ENCODE data around the gene KCNN4. TPM values are rescaled to one million over a fixed set of nuclear protein-coding genes. Genes with fewer than 3 reads are reported as not detected.

The KCNN4 gene
- total and polyA plus RNA-seq, 10 of the 15 experiments (the other 5 are each of a cell fraction or from before 2014, with no cell fraction given), result 1.4 to 112 (median 77.9) TPM

DNA sequence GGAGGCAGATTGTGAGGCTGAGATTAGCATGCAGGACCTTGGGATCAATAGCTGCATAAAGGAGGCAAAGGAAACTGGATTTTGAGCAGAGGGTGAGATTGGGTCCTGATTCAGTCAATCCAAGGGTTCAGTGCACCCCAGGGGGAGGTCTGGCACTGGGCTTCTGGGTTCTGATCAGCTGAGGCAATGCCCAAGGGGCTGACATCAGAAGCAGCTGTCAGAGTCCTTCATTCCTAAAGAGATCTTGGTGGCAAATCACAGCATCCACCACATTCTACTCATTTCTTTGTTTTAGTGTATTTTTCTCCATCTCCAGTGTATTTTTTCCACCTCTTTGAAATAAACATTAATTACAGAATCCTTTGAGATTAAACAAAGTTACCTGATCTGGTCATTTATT lies 26.9 kb upstream of the KCNN4 start:
- Histone ChIP-seq H4K20me1 (ENCODE audit: control insufficient read depth, insufficient read depth) (no peaks in the 10 kb centered on the region), H3K36me3 (ENCODE audit: control insufficient read depth in 2 of 2, insufficient read depth in 2 of 2, low read length in 1 of 2) (no peaks in the 10 kb centered on the region), H3K27me3 (replicated peaks in 1 of 2; ENCODE audit: control insufficient read depth in 2 of 2, insufficient read depth in 2 of 2, low read length in 1 of 2) (no peaks in the 10 kb centered on the region), H3K4me1 (ENCODE audit: control insufficient read depth, insufficient read depth, low read length) (no peaks in the 10 kb centered on the region), H2AFZ (ENCODE audit: control insufficient read depth, low read depth, low read length) (no peak overlapping the region), H3K4me2 (ENCODE audit: control insufficient read depth, insufficient read depth) (no peak overlapping the region), H3K9me3 (replicated peaks; ENCODE audit: control insufficient read depth, insufficient read depth, low read length) (no peaks in the 10 kb centered on the region), H3K9ac (ENCODE audit: control insufficient read depth, insufficient read depth, low read length) (no peak overlapping the region), H3K4me3 (no peak overlapping the region), H3K27ac (ENCODE audit: control insufficient read depth, insufficient read depth) (no peak overlapping the region), H3K79me2 (ENCODE audit: control insufficient read depth, insufficient read depth, low read length) (no peaks in the 10 kb centered on the region)
- ATAC-seq, result no peak
- DNase-seq (ENCODE audit: low read depth, low spot score), result no peak
- no peak for TF ChIP-seq RAD21 (IDR thresholded peaks at IDR 0.05; ENCODE audit: insufficient read depth, low read depth, low read length)
- TF ChIP-seq TARDBP (IDR thresholded peaks at IDR 0.05; ENCODE audit: borderline replicate concordance), result no peak
- TF ChIP-seq, protein P1, sequence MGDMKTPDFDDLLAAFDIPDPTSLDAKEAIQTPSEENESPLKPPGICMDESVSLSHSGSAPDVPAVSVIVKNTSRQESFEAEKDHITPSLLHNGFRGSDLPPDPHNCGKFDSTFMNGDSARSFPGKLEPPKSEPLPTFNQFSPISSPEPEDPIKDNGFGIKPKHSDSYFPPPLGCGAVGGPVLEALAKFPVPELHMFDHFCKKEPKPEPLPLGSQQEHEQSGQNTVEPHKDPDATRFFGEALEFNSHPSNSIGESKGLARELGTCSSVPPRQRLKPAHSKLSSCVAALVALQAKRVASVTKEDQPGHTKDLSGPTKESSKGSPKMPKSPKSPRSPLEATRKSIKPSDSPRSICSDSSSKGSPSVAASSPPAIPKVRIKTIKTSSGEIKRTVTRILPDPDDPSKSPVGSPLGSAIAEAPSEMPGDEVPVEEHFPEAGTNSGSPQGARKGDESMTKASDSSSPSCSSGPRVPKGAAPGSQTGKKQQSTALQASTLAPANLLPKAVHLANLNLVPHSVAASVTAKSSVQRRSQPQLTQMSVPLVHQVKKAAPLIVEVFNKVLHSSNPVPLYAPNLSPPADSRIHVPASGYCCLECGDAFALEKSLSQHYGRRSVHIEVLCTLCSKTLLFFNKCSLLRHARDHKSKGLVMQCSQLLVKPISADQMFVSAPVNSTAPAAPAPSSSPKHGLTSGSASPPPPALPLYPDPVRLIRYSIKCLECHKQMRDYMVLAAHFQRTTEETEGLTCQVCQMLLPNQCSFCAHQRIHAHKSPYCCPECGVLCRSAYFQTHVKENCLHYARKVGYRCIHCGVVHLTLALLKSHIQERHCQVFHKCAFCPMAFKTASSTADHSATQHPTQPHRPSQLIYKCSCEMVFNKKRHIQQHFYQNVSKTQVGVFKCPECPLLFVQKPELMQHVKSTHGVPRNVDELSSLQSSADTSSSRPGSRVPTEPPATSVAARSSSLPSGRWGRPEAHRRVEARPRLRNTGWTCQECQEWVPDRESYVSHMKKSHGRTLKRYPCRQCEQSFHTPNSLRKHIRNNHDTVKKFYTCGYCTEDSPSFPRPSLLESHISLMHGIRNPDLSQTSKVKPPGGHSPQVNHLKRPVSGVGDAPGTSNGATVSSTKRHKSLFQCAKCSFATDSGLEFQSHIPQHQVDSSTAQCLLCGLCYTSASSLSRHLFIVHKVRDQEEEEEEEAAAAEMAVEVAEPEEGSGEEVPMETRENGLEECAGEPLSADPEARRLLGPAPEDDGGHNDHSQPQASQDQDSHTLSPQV (IDR thresholded peaks at IDR 0.05), result no peak
- TF ChIP-seq CBX3 (IDR thresholded peaks at IDR 0.05; ENCODE audit: borderline replicate concordance, low read depth), result no peak
- no peak for TF ChIP-seq SREBF2 (IDR thresholded peaks at IDR 0.05; ENCODE audit: low read length)
- TF ChIP-seq CREB1 (IDR thresholded peaks at IDR 0.05; ENCODE audit: low read depth), result no peak
- no peak for TF ChIP-seq ASH2L (IDR thresholded peaks at IDR 0.05; ENCODE audit: borderline replicate concordance, low read depth)
- TF ChIP-seq NFIC (IDR thresholded peaks at IDR 0.05; ENCODE audit: low read depth, low read length), result no peak
- TF ChIP-seq FOXM1 (IDR thresholded peaks at IDR 0.05; ENCODE audit: low read depth, low read length), result no peak
- TF ChIP-seq SP1 (IDR thresholded peaks at IDR 0.05; ENCODE audit: low read depth, low read length), result no peak
- TF ChIP-seq YBX1 (IDR thresholded peaks at IDR 0.05), result no peak
- no peak for TF ChIP-seq FOS (IDR thresholded peaks at IDR 0.05; ENCODE audit: borderline replicate concordance, extremely low read depth, insufficient read length)
- TF ChIP-seq, protein P2, sequence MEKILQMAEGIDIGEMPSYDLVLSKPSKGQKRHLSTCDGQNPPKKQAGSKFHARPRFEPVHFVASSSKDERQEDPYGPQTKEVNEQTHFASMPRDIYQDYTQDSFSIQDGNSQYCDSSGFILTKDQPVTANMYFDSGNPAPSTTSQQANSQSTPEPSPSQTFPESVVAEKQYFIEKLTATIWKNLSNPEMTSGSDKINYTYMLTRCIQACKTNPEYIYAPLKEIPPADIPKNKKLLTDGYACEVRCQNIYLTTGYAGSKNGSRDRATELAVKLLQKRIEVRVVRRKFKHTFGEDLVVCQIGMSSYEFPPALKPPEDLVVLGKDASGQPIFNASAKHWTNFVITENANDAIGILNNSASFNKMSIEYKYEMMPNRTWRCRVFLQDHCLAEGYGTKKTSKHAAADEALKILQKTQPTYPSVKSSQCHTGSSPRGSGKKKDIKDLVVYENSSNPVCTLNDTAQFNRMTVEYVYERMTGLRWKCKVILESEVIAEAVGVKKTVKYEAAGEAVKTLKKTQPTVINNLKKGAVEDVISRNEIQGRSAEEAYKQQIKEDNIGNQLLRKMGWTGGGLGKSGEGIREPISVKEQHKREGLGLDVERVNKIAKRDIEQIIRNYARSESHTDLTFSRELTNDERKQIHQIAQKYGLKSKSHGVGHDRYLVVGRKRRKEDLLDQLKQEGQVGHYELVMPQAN (conservative IDR thresholded peaks at IDR 0.05), result no peak
- TF ChIP-seq STAT3 (IDR thresholded peaks at IDR 0.05; ENCODE audit: low read depth, low read length), result no peak
- no peak for TF ChIP-seq HCFC1 (IDR thresholded peaks at IDR 0.05; ENCODE audit: low read length)
- TF ChIP-seq MTA2 (IDR thresholded peaks at IDR 0.05; ENCODE audit: low read depth), result no peak
- TF ChIP-seq TAF1 (IDR thresholded peaks at IDR 0.05; ENCODE audit: borderline replicate concordance, low read depth, low read length), result no peak
- TF ChIP-seq MTA3 (IDR thresholded peaks at IDR 0.05; ENCODE audit: borderline replicate concordance, low read length), result no peak
- intact Hi-C loops (cut with micrococcal nuclease; ENCODE audit: unreplicated experiment) (no loop called here), in situ Hi-C loops (cut with MboI) (loop anchor here (10.0 kb wide), 1 partner anchor 363 kb away; no protein-coding TSS in a partner anchor)
- ChIA-PET RAD21 (ENCODE audit: unreplicated experiment) (interaction anchor here (2.1 to 3.6 kb wide), 2 partner anchors 62 to 139 kb away, joined by 8 to 36 read pairs; no protein-coding TSS in a partner anchor), CTCF (interaction anchor here (1.2 to 5.9 kb wide), 2 partner anchors 29 to 138 kb away, joined by 3 to 55 read pairs; partner anchors contain the start of gene PLAUR), SMC1A (ENCODE audit: uncharacterized antibody, unreplicated experiment) (interaction anchor here (1.1 to 3.3 kb wide), 2 partner anchors 30 to 62 kb away, joined by 3 to 28 read pairs; no protein-coding TSS in a partner anchor), POLR2A (no interaction called here)
- FAIRE-seq, result no peak
- no TSS peak for BruUV-seq (replicated peaks)
